Hepatocyte (in vitro differentiated cells): ENCODE data around the gene XYLB. TPM values are rescaled to one million over a fixed set of nuclear protein-coding genes. Genes with fewer than 3 reads are reported as not detected.

ENCODE experiments used
- DNase-seq: peaks from one replicate; pipeline ENCODE4 v3.0.0-alpha.2; 2016; ENCODE audit warnings: low spot score
- H2AFZ ChIP-seq: fragments of 200-600 bp; sonication (generic); 2 replicates; pipeline ENCODE4 v1.6.0; 2016; ENCODE audit warnings: antibody characterized with exemption, mild to moderate bottlenecking
- H3K27ac ChIP-seq: fragments of 200-600 bp; sonication (generic); 2 replicates; pipeline ENCODE4 v1.5.1; 2016; ENCODE audit warnings: mild to moderate bottlenecking
- H3K27me3 ChIP-seq: fragments of 200-600 bp; sonication (generic); 2 replicates; pipeline ENCODE4 v1.6.1; 2016
- H3K36me3 ChIP-seq: fragments of 200-600 bp; sonication (generic); replicated peaks from 2 replicates; pipeline ENCODE4 v1.5.1; 2016; ENCODE audit warnings: low read depth; ENCODE audit not compliant: insufficient read depth
- H3K4me1 ChIP-seq: fragments of 200-600 bp; sonication (generic); 2 replicates; pipeline ENCODE4 v1.5.1; 2016; ENCODE audit warnings: mild to moderate bottlenecking, moderate library complexity; ENCODE audit not compliant: insufficient read depth
- H3K4me2 ChIP-seq: fragments of 200-600 bp; sonication (generic); 2 replicates; pipeline ENCODE4 v1.6.0; 2016
- H3K4me3 ChIP-seq: fragments of 200-600 bp; sonication (generic); 2 replicates; pipeline ENCODE4 v1.5.1; 2016; ENCODE audit warnings: mild to moderate bottlenecking
- H3K79me2 ChIP-seq: fragments of 200-600 bp; sonication (generic); 2 replicates; pipeline ENCODE4 v1.6.0; 2017; ENCODE audit warnings: mild to moderate bottlenecking
- H3K9me2 ChIP-seq: fragments of 200-600 bp; sonication (generic); replicated peaks from 2 replicates; pipeline ENCODE4 v1.6.0; 2017; ENCODE audit warnings: mild to moderate bottlenecking; ENCODE audit not compliant: insufficient read depth
- H3K9me3 ChIP-seq: fragments of 200-600 bp; sonication (generic); 2 replicates; pipeline ENCODE4 v1.5.1; 2016; ENCODE audit warnings: low read depth, mild to moderate bottlenecking
- H4K20me1 ChIP-seq: fragments of 200-600 bp; sonication (generic); 2 replicates; pipeline ENCODE4 v1.6.0; 2016; ENCODE audit warnings: mild to moderate bottlenecking; ENCODE audit not compliant: insufficient read depth, poor library complexity, severe bottlenecking
- CTCF ChIP-seq: fragments of 200-600 bp; sonication (generic); IDR thresholded peaks from 2 replicates; pipeline ENCODE4 v1.5.1; 2016; ENCODE audit warnings: antibody characterized with exemption, mild to moderate bottlenecking; ENCODE audit not compliant: poor library complexity
- EZH2 ChIP-seq: fragments of 200-600 bp; sonication (generic); IDR thresholded peaks from 2 replicates; pipeline ENCODE4 v1.6.1; 2016; ENCODE audit warnings: antibody characterized with exemption, mild to moderate bottlenecking, borderline replicate concordance
- EZH2phosphoT487 ChIP-seq: fragments of 200-600 bp; sonication (generic); IDR thresholded peaks from one replicate; pipeline ENCODE4 v1.6.1; 2018; ENCODE audit warnings: antibody characterized with exemption, mild to moderate bottlenecking, low read depth, moderate library complexity; ENCODE audit not compliant: unreplicated experiment, severe bottlenecking
- WGBS: methylation state at CpG from one replicate; pipeline ENCODE4 v1.1.6; 2016; ENCODE audit warnings: low lambda C conversion rate; ENCODE audit errors: missing lambda C conversion rate; 5-methylcytosine and 5-hydroxymethylcytosine counted together
- polyA plus RNA-seq: library from polyadenylated mRNA; unstranded; fragments of >200 nt; fragmentation: Nextera tagmentation; extraction: Ambion mirVana; gene quantifications from 2 replicates; pipeline ENCODE4 v1.2.1, GENCODE V29; 2016
- total RNA-seq: library from RNA; depleted of rRNA; stranded (reverse); fragments of >200 nt; gene quantifications from 2 replicates; pipeline ENCODE4 v1.2.3, GENCODE V29; 2014

The XYLB gene
- total and polyA plus RNA-seq, 2 experiments from 2014 or later, result 8.2 to 12.5 TPM

DNA sequence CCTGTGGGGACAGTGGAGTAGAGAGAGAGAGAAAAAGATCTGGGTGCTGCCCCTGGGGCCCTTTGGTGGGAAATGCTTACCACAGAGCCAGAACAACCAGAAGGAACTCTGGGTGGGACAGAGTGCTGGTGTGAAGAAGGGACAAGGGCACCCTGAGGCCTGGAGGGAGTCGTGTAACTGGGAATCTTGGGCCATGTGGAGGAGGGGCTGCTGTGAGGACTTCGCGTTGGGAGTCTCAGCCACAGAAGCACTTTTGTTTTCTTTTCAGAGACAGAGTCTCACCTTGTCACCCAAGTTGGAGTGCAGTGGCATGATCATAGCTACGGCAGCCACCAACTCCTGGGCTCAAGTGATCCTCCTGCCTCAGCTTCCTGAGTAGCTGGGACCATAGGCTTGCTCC, 24.3 kb downstream of the XYLB start:
- Histone ChIP-seq H3K79me2 (no peaks in the 10 kb centered on the region), H3K4me2 (no peak overlapping the region), H4K20me1 (no peaks in the 10 kb centered on the region), H3K4me1 (no peaks in the 10 kb centered on the region), H3K9me3 (no peaks in the 10 kb centered on the region), H2AFZ (no peak overlapping the region), H3K4me3 (no peak overlapping the region), H3K27ac (no peak overlapping the region), H3K36me3 (no peaks in the 10 kb centered on the region), H3K27me3 (no peaks in the 10 kb centered on the region), H3K9me2 (no peaks in the 10 kb centered on the region)
- 73% methylated on average over 4 of the region's 4 CpGs for WGBS
- no peak for TF ChIP-seq EZH2
- TF ChIP-seq EZH2phosphoT487, result no peak
- TF ChIP-seq CTCF, result no peak
- DNase-seq, result no peak

DNA sequence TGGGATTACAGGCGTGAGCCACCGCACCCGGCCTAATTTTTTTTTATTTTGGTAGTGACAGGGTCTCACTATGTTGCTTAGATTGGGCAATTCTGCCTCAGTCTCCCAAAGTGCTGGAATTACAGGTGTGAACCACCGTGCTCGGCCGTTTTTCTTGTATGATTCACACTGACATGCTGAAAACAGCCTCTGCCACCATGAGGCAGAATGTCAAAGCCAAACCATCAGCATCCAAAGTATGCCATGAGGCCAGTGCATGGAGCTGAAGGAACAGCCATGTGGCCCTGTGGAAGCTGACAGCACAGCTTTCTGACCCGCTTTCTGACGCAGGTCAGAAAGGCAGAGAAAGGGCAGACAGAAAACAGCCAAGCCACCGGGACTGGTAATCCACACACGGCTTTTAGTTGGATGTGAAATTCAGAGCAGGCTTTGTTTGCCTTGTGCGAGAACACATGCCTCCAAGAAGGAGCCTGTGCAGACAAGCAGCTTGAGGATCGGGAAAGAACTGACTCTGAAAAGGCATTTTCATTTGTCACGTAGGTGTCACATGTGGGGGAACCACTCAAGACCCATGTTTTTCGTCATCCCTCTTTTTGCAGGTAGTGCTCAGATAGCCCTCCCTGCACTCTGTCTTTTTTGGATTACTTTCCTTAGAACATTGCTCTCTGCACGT, 25.1 kb downstream of the XYLB start:
- TF ChIP-seq EZH2phosphoT487 (no peak), CTCF (no peak), EZH2 (no peak)
- H3K27me3 ChIP-seq, result no peaks in the 10 kb centered on the region
- H3K27ac ChIP-seq, result no peak overlapping the region
- H2AFZ ChIP-seq, result no peak overlapping the region
- 68% methylated on average over 15 of the region's 15 CpGs for WGBS
- H3K79me2 ChIP-seq, result no peaks in the 10 kb centered on the region
- no peaks in the 10 kb centered on the region for H3K9me2 ChIP-seq
- H4K20me1 ChIP-seq, result no peaks in the 10 kb centered on the region
- DNase-seq, result no peak
- H3K36me3 ChIP-seq, result no peaks in the 10 kb centered on the region
- no peak overlapping the region for H3K4me3 ChIP-seq
- no peak overlapping the region for H3K4me2 ChIP-seq
- H3K4me1 ChIP-seq, result no peaks in the 10 kb centered on the region
- no peaks in the 10 kb centered on the region for H3K9me3 ChIP-seq

DNA sequence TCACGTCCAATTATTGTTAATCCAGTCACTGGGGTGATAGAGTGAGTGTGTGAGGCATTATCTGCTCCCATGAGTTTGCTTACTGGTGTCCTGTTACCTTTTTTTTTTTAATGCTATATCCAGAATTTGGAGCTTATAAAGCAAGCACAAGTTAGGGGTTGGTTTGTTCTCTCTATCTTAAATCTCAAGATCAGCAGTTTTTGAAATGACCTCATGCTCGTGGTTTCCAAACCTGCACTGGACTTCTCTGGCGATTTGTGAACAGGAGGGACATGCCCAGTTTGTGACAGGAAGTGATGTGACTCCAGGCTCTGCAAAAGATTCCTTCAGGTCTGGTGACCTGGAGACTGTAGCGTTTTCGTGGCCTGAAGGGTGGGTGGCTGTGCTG, 25.6 kb downstream of the XYLB start:
- no peaks in the 10 kb centered on the region for H3K27me3 ChIP-seq
- H3K79me2 ChIP-seq, result no peaks in the 10 kb centered on the region
- H4K20me1 ChIP-seq, result no peaks in the 10 kb centered on the region
- no peaks in the 10 kb centered on the region for H3K9me2 ChIP-seq
- no peak overlapping the region for H2AFZ ChIP-seq
- 80% methylated on average over 5 of the region's 5 CpGs for WGBS
- no peaks in the 10 kb centered on the region for H3K4me1 ChIP-seq
- H3K9me3 ChIP-seq, result no peaks in the 10 kb centered on the region
- no peak for TF ChIP-seq EZH2phosphoT487
- no peak for TF ChIP-seq CTCF
- TF ChIP-seq EZH2, result no peak
- H3K4me3 ChIP-seq, result no peak overlapping the region
- H3K27ac ChIP-seq, result no peak overlapping the region
- H3K36me3 ChIP-seq, result no peaks in the 10 kb centered on the region
- no peak for DNase-seq
- no peak overlapping the region for H3K4me2 ChIP-seq

- Histone ChIP-seq H3K79me2 (no peaks in the 10 kb centered on the region), H4K20me1 (no peaks in the 10 kb centered on the region), H3K27me3 (no peaks in the 10 kb centered on the region), H3K9me2 (no peaks in the 10 kb centered on the region), H3K4me3 (no peak overlapping the region), H3K36me3 (no peaks in the 10 kb centered on the region), H3K4me1 (no peaks in the 10 kb centered on the region), H2AFZ (no peak overlapping the region), H3K9me3 (no peaks in the 10 kb centered on the region), H3K27ac (no peak overlapping the region), H3K4me2 (no peak overlapping the region)
- TF ChIP-seq EZH2 (no peak), CTCF (no peak), EZH2phosphoT487 (no peak)
- WGBS, result 99% methylated on average over 9 of the region's 9 CpGs
- DNase-seq, result no peak
These were observed 27.6 kb downstream of the XYLB start for GRCh38 chr3:38374221-38374620.
